Central memory CD8-positive, alpha-beta T cell (primary cell): Measurements from ENCODE around the gene SAAL1.

Experiments
- ATAC-seq: fragments of 150-1000 bp; cut with Tn5 transposase; replicated peaks from 2 replicates; pipeline ENCODE4 v1.10.0; 2022; ENCODE audit warnings: mild to moderate bottlenecking, moderate FRiP score, moderate number of reproducible peaks; ENCODE audit not compliant: poor library complexity, severe bottlenecking; ENCODE audit errors: extremely low read depth
- DNase-seq, 2 donors: peaks; one replicate each; pipeline ENCODE4 v3.0.0; 2021; ENCODE audit warnings: low spot score in 2 of 2
- H3K27ac Mint-ChIP-seq: one replicate; pipeline ENCODE4 v1.8.0; 2022; ENCODE audit warnings: low read depth, mild to moderate bottlenecking, moderate library complexity, mixed read lengths
- H3K27me3 Mint-ChIP-seq: one replicate; pipeline ENCODE4 v1.8.0; 2022; ENCODE audit warnings: mixed read lengths
- H3K36me3 Mint-ChIP-seq: one replicate; pipeline ENCODE4 v1.8.0; 2022; ENCODE audit warnings: mild to moderate bottlenecking, moderate library complexity, mixed read lengths; ENCODE audit not compliant: insufficient read depth
- H3K4me1 Mint-ChIP-seq: one replicate; pipeline ENCODE4 v1.8.0; 2022; ENCODE audit warnings: mixed read lengths
- H3K4me3 Mint-ChIP-seq: one replicate; pipeline ENCODE4 v1.8.0; 2022; ENCODE audit warnings: mild to moderate bottlenecking, moderate library complexity, mixed read lengths
- H3K9me3 Mint-ChIP-seq: one replicate; pipeline ENCODE4 v1.8.0; 2022; ENCODE audit warnings: mixed read lengths

SAAL1 gene

DNA sequence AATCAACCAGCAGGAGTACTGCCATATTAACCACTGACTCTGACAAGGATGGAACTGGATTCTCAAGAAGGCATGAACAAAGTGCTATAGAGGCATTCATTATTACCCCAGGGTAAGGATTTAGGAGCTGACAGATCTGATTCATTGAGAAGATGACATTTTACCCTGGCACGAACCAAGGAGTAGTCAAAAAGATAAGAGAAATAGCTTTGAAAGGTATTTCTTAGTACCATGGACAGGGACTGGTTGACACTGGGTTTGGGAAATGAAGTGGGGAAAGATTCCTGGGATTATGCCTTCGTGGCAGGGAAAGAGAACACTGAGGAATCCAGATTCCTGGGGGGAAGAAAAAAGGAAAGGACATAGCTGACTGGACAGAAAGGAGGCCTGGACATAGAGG is 5.1 kb upstream of the SAAL1 start:
- DNase-seq (no peak), ATAC-seq (no peak)
- H3K27me3 Mint-ChIP-seq = peaks cover 53% of the 10 kb centered on the region
- H3K4me1 Mint-ChIP-seq = peaks cover 8% of the 10 kb centered on the region
- H3K36me3 Mint-ChIP-seq = no peaks in the 10 kb centered on the region
- H3K27ac Mint-ChIP-seq = no peak overlapping the region
- no peaks in the 10 kb centered on the region for H3K9me3 Mint-ChIP-seq
- no peak overlapping the region for H3K4me3 Mint-ChIP-seq

- peaks cover 4% of the 10 kb centered on the region for H3K36me3 Mint-ChIP-seq
- H3K4me3 Mint-ChIP-seq = no peak overlapping the region
- ATAC-seq (no peak), DNase-seq (no peak)
- H3K27ac Mint-ChIP-seq = no peak overlapping the region
- H3K4me1 Mint-ChIP-seq = peaks cover 14% of the 10 kb centered on the region
- H3K27me3 Mint-ChIP-seq = peaks cover 28% of the 10 kb centered on the region
- no peaks in the 10 kb centered on the region for H3K9me3 Mint-ChIP-seq
Observed at GRCh38 chr11:18108254-18108653, 2.4 kb upstream of the SAAL1 start.

GRCh38 chr11:18106688-18107087 is 806 bp upstream of the SAAL1 start:
- H3K9me3 Mint-ChIP-seq = no peaks in the 10 kb centered on the region
- peaks cover 14% of the 10 kb centered on the region for H3K4me1 Mint-ChIP-seq
- no peak overlapping the region for H3K27ac Mint-ChIP-seq
- DNase-seq (no peak), ATAC-seq (no peak)
- peaks cover 14% of the 10 kb centered on the region for H3K27me3 Mint-ChIP-seq
- H3K4me3 Mint-ChIP-seq = peak overlapping the region; percentile 95
- H3K36me3 Mint-ChIP-seq = peaks cover 11% of the 10 kb centered on the region

DNA sequence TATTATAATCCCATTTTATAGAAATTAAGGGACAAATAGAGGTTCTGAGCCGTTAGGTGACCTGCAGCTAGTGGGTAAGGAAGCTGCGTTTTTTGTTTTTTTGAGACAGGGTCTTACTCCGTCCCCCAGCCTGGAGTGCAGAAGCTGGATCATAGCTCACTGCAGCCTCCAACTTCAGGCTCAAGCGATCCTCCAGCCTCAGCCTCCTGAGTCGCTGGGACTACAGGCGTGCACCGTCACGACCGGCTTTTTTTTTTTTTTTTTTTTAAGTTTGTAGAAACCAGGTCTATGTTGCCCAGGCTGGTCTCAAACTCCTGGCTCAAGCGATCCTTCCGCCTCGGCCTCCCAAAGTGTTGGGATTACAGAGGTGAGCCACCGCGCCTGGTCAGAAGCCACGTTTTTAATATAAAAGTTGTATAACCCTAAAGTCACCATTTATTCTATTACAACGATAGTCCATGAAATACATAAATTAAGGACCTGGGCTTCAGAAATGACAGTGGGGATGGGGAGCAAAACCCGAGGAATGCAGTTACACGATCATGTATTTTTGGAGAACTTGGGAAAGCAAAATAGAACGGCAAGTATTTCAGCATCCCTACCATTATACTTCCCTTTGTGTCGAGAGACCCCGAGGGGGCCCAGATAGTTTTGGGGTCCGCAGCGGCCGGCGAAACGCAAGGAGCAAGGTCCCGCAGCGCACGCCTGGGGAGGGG is 638 bp downstream of the SAAL1 start:
- Mint-ChIP-seq H3K4me3 (peak overlapping the region; percentile 95), H3K4me1 (peaks cover 26% of the 10 kb centered on the region), H3K9me3 (no peaks in the 10 kb centered on the region), H3K27me3 (no peaks in the 10 kb centered on the region), H3K36me3 (peaks cover 17% of the 10 kb centered on the region), H3K27ac (peak overlapping the region; percentile 90)
- DNase-seq (no peak), ATAC-seq (peak; percentile 9)

DNA sequence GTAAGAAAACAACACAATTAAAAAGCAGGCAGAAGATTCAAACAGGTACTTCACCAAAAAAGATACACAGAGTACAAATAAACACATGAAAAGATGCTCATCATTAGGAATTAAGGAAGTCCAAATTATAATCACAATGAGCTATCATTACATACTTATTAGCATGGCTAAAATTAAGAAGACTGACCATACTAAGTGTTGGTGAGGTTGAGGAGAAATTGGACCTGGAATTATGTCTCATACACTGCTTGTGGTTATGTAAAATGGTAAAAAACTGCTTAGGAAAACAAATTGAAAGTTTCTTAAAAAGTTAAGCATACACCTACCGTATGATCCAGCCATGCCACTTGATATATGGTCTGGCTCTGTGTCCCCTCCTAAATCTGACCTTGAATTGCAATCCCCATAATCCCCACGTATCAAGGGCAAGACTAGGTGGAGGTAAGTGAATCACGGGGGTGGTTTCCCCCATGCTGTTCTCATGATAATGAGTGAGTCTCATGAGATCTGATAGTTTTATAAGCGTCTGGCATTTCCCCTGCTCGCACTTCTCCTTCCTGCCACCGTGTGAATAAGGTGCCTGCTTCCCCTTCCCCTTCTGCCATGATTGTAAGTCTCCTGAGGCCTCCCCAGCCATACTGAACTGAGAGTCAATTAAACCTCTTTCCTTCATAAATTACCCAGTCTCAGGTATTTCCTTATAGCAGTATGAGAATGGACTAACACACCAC is 4.8 kb downstream of the SAAL1 start:
- Mint-ChIP-seq H3K27ac (peak overlapping the region; percentile 41), H3K4me3 (no peak overlapping the region), H3K27me3 (no peaks in the 10 kb centered on the region), H3K4me1 (peaks cover 45% of the 10 kb centered on the region), H3K9me3 (no peaks in the 10 kb centered on the region), H3K36me3 (peaks cover 29% of the 10 kb centered on the region)
- no peak for ATAC-seq
- no peak for DNase-seq

- ATAC-seq (no peak), DNase-seq (no peak)
- peaks cover 8% of the 10 kb centered on the region for H3K4me1 Mint-ChIP-seq
- H3K27me3 Mint-ChIP-seq = no peaks in the 10 kb centered on the region
- H3K4me3 Mint-ChIP-seq = no peak overlapping the region
- peaks cover 43% of the 10 kb centered on the region for H3K36me3 Mint-ChIP-seq
- no peaks in the 10 kb centered on the region for H3K9me3 Mint-ChIP-seq
- no peak overlapping the region for H3K27ac Mint-ChIP-seq
Observed at GRCh38 chr11:18093959-18094358, 11.9 kb downstream of the SAAL1 start.

- no peak for DNase-seq
- Mint-ChIP-seq H3K27me3 (no peaks in the 10 kb centered on the region), H3K4me3 (no peak overlapping the region), H3K4me1 (no peaks in the 10 kb centered on the region), H3K36me3 (peaks cover 55% of the 10 kb centered on the region), H3K9me3 (no peaks in the 10 kb centered on the region), H3K27ac (no peak overlapping the region)
- ATAC-seq = no peak
Observed at GRCh38 chr11:18091731-18092130, 14.2 kb downstream of the SAAL1 start.

DNA sequence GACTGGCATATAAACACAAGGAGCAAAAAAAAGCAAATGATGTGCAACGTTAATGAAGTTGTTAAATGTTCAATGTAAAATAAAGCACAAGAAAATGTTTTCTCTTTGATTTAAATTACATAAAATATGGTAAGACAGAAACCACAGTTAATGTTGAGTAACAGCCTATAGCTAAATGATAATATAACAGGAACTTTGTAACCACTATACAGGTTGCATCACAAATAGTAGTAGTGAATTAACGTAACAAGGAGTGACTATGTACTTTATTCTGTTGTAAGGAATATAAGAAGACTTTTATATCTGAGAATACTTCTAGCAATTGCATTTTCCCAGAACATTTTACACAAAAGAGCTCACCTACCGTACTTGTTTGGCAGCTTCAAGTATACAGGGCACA is 16.9 kb downstream of the SAAL1 start:
- H3K36me3 Mint-ChIP-seq = peaks cover 51% of the 10 kb centered on the region
- no peaks in the 10 kb centered on the region for H3K9me3 Mint-ChIP-seq
- H3K4me1 Mint-ChIP-seq = no peaks in the 10 kb centered on the region
- no peak for DNase-seq
- no peak overlapping the region for H3K27ac Mint-ChIP-seq
- H3K4me3 Mint-ChIP-seq = no peak overlapping the region
- no peaks in the 10 kb centered on the region for H3K27me3 Mint-ChIP-seq
- no peak for ATAC-seq

GRCh38 chr11:18088366-18088765 is 17.5 kb downstream of the SAAL1 start:
- Mint-ChIP-seq H3K4me1 (no peaks in the 10 kb centered on the region), H3K36me3 (peaks cover 49% of the 10 kb centered on the region), H3K9me3 (no peaks in the 10 kb centered on the region), H3K4me3 (no peak overlapping the region), H3K27me3 (no peaks in the 10 kb centered on the region), H3K27ac (no peak overlapping the region)
- ATAC-seq (no peak), DNase-seq (no peak)

DNA sequence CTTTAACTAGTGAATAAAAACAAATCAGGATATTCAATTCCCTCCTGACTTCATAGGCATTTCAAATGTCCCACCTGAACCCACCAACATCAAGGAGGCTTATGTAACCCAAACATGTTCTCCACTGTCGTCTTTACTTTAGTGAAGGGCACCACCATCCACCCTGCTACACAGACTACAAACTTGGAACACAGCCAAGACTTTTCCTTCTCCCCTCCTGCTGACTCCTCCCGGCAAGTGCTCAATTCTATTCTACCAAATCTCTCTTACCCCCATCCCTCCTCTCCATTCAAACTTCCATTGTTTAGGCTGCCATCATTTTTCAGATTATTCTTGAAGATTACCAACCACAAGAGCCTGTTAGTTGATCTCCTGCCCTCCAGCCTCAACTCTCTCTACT is 24.3 kb downstream of the SAAL1 start:
- ATAC-seq (no peak), DNase-seq (no peak)
- Mint-ChIP-seq H3K9me3 (no peaks in the 10 kb centered on the region), H3K27me3 (no peaks in the 10 kb centered on the region), H3K27ac (peak overlapping the region; percentile 6), H3K4me1 (no peaks in the 10 kb centered on the region), H3K36me3 (peaks cover 32% of the 10 kb centered on the region), H3K4me3 (no peak overlapping the region)

DNA sequence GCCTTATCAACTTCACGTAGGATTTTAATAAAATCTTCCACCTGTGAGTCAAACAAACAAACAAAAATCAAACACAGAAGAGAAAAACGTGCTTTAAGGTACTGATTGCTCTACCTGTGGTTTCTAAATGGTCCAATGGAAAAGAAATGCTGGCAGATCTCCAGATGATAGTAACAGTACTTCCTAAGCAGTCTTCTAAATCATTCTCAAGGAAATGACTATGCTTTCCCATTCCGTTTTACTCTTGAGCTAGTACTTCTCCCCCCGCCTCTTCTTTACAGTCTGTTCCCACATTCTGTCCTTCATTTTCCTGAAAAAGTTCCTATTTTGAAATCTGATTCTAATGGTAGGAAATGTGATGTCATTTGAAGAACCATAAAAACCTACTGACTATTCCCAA is 25.4 kb downstream of the SAAL1 start:
- Mint-ChIP-seq H3K27ac (peak overlapping the region; percentile 23), H3K9me3 (no peaks in the 10 kb centered on the region), H3K36me3 (peaks cover 26% of the 10 kb centered on the region), H3K27me3 (no peaks in the 10 kb centered on the region), H3K4me3 (no peak overlapping the region), H3K4me1 (no peaks in the 10 kb centered on the region)
- ATAC-seq = no peak
- DNase-seq = no peak

DNA sequence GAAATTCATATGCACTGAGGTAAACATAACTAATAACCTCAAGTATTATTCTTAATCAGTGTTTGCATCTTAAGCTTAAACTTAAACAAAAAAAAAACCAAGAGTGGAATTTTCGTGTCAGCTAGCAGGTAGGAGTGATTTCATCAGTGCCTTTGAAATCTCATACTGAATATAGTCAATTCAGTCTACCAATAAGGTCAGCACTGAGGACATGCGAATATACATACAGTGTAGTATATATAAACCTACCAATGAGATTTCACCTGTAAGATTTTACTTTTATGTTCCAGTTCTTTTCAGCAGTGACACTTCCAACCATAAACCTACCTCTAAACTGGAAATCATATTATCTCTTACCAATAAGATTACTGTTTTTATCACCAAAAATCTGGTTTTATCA is 27.0 kb downstream of the SAAL1 start:
- H3K27ac Mint-ChIP-seq = no peak overlapping the region
- ATAC-seq (no peak), DNase-seq (no peak)
- H3K36me3 Mint-ChIP-seq = peaks cover 26% of the 10 kb centered on the region
- no peaks in the 10 kb centered on the region for H3K9me3 Mint-ChIP-seq
- H3K4me1 Mint-ChIP-seq = no peaks in the 10 kb centered on the region
- no peaks in the 10 kb centered on the region for H3K27me3 Mint-ChIP-seq
- H3K4me3 Mint-ChIP-seq = no peak overlapping the region

DNA sequence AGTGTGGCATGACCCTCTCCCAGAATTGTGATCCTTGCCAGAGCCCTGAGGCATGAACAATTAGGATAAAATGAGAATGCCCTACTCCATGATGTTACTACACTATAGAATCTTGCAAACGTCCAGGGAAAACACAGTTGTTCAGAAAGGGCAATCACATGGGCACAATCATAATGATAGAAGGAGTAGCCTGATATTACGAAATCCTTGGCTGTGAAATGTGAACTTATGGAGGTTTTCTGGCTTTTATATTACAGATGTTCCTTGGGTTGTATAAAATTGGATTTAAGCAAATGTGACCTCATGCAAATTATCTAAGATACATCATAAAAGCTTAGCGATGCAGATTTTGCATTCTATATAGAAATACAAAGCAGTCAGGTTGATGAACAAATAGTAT is 30.4 kb downstream of the SAAL1 start:
- no peaks in the 10 kb centered on the region for H3K9me3 Mint-ChIP-seq
- no peaks in the 10 kb centered on the region for H3K4me1 Mint-ChIP-seq
- ATAC-seq (no peak), DNase-seq (no peak)
- H3K27ac Mint-ChIP-seq = no peak overlapping the region
- peaks cover 11% of the 10 kb centered on the region for H3K36me3 Mint-ChIP-seq
- H3K4me3 Mint-ChIP-seq = no peak overlapping the region
- H3K27me3 Mint-ChIP-seq = no peaks in the 10 kb centered on the region
